Endometrial microvascular endothelial cells (primary cell): Measurements from ENCODE around the gene RALGAPA1. TPM values are rescaled to one million over a fixed set of nuclear protein-coding genes. Genes with fewer than 3 reads are reported as not detected.
"Not testable (repeated sequence)": the region's sequence is repeated elsewhere in the genome, so short reads cannot be mapped to it uniquely, and the experiment has no call there.

Experiments
- in situ Hi-C: cut with HindIII; loops from 2 replicates; pipeline ENCODE4 v1.10.0; 2017; ENCODE audit warnings: low sequenced_read_pairs, low pct_unique_long_range_greater_than_20kb; ENCODE audit errors: inconsistent ontology term
- total RNA-seq: library from RNA; depleted of rRNA; stranded (reverse); fragments of >200 nt; gene quantifications from one replicate; pipeline ENCODE4 v1.2.3, GENCODE V29; 2015; ENCODE audit errors: inconsistent ontology term

Gene RALGAPA1
- total RNA-seq, 1 donor from 2014 or later = 16.4 TPM

DNA sequence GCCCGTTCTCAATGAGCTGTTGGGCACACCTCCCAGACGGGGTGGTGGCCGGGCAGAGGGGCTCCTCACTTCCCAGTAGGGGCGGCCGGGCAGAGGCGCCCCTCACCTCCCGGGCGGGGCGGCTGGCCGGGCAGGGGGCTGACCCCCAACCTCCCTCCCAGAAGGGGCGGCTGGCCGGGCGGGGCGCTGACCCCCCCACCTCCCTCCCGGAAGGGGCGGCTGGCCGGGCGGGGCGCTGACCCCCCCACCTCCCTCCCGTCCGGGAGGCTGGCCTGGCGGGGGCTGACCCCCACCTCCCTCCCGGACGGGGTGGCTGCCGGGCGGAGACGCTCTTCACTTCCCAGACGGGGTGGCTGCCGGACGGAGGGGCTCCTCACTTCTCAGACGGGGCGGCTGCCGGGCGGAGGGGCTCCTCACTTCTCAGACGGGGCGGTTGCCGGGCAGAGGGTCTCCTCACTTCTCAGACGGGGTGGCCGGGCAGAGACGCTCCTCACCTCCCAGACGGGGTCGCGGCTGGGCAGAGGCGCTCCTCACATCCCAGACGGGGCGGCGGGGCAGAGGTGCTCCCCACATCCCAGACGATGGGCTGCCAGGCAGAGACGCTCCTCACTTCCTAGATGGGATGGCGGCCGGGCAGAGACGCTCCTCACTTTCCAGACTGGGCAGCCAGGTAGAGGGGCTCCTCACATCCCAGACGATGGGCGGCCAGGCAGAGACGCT is 15.5 kb upstream of the RALGAPA1 start:
- in situ Hi-C loops = not testable (repeated sequence)

DNA sequence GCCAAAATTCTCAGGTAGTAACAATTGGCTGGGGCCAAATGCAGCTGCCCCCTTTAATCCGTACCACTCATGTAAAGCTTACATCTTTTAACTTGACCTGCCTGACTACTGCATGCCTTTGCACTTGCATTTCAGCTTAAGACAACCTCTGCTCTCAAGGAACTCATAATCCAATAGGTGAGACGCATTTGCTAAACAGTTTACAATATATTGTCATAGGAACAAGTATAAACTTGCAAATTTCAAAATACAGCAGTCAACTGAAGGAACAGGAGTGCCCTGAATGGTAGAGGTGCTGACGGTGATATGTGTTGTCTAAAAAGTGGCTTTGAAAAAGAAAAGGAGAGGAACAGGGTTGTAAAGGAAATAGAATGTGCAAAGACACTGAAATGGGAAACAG is 13.4 kb upstream of the RALGAPA1 start:
- in situ Hi-C loops = no loop called here

DNA sequence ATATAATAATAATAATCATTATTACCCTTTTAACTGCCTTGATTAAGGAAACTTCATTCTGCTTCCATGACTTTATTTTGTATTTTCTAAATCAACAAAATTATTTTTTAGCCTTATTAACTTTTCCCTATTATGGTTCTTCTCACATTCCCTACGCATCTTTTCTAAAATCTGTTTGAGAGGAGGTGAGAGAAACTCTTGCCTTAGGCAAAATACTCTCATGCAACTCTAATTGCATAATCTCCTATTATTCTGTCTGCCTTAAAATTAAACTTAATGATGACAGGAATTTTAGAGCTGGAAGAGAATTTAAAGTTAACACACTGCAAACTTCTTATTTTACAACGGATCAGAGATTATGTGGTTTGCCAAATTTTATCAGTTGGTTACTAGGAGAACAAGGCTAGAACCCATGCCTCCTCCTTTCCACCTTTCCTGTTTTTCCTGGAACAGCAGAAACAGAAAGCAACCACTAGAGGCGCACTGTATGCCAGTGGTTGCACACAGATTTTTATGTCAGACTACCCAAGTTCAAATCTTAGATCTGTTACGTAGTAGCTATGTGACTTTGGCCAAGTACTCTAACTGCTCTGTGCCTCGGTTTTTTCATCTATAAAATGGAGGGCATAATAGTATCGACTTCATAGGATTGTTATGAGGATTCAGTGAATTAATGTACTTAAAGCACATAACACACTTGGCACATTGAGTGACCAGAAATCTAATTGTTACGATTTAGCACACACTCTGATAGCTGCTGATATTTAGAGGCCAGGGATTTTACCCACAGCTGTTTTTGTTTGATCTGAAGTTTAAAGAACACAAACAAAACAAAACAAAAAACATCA is 12.7 kb upstream of the RALGAPA1 start:
- in situ Hi-C loops = no loop called here

DNA sequence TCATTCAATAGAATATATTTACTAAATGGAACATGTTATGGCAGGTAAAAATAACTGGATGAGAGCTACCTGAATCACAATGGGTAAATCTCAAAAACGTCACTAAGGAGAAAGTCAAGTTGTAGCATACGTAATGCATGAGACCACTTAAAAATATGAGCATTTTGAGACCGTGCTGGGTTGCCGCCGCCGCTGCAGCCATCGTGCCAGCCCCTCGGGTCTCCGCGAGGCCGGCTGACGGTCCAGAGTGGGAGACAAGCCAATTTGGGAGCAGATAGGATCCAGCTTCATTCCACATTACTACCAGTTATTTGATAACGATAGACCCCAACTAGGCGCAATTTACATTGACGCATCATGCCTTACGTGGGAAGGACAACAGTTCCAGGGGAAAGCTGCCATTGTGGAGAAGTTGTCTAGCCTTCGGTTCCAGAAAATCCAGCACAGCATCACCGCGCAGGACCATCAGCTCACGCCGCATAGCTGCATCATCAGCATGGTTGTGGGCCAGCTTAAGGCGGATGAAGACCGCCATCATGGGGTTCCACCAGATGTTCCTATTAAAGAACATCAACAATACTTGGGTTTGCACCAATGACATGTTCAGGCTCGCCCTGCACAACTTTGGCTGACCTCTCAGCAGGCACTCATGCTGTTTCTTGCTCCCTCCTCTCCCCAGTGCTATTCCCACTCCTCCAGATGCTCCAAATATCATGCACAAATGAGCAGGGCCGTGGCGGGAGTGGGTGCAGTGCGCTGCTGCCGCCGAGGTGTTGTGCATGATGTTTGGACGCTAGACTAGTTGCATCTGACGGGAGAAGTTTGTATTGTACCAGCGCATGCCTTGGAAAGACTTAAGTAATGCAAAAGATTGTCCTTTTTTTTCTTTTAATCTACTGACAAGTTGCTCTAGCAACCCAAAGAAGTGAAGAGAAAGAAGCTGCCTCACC is 10.8 kb upstream of the RALGAPA1 start:
- in situ Hi-C loops = no loop called here

DNA sequence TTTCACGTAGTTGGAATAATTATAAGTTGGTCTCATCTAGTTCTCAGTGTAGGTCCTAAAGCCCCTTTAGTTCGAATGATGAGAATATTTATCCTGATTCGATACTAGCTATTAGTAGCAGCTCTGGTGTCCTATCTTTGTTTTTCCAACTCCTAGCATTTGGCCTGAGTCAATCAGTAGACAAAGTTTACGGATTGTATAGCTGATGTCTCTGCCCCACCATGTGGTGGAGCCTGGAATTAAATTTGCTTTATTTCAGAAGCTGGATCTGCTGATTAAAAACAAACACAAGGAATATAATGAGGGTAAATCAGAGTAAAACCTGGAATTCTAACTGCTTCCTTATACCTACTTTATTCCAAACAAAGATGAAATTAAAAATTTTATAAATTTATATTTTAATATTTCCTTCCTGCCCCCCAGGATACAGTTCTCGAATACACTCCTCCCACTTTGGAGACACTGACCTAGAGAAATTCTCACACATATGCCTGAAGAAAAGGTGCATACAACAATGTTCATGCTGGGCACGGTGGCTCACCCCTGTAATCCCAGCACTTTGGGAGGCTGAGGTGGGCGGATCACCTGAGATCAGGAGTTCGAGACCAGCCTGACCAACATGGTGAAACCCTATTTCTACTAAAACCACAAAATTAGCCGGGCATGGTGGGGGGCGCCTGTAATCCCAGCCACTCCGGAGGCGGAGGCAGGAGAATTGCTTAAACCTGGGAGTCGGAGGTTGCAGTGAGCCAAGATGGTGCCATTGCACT is 9.4 kb upstream of the RALGAPA1 start:
- in situ Hi-C loops = no loop called here

DNA sequence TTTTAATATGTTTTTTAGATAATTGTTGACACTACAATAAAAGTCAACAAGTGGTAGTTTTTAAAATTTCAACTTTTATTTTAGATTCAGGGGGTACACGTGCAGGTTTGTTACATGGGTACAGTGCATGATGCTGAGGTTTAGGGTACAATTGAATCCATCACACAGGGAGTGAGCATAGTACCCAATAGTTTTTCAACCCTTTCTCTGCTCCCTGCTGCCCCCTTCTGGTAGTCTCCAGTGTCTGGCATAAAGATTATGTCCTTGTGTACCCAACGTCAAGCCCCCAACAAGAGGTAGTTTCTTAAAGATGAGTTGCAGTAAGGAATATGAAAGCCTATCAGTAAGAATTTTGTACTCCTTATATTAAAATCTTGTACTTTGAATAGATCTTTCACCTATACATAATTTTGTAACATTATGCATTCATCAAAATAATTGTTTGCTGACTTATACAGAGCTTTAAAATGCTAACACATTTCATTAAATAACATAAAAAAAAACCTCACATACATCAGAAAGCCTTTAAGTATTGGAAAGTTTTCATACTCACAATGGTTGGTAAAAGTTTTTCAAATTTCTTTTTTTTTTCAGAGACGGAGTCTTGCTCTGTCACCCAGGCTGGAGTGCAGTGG is 5.4 kb upstream of the RALGAPA1 start:
- in situ Hi-C loops = no loop called here

DNA sequence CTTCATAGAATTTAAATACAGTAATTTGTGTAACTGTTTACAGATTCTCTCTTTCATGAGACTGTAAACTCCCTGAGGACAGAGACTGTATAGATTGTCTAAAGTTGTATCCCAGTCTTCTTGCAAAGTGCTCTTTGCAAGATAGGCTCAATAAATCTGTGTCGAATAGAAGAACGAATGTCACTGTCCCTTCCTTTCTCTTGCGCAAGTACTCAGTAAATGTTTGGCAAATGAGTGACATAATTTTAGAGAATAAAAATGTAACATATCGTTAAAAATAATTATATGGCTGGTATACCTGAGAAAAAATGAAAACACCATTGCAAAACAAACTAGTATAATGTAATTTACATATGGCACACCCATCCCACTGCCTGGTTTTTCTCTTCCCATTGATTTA is 1.9 kb upstream of the RALGAPA1 start:
- in situ Hi-C loops = no loop called here

DNA sequence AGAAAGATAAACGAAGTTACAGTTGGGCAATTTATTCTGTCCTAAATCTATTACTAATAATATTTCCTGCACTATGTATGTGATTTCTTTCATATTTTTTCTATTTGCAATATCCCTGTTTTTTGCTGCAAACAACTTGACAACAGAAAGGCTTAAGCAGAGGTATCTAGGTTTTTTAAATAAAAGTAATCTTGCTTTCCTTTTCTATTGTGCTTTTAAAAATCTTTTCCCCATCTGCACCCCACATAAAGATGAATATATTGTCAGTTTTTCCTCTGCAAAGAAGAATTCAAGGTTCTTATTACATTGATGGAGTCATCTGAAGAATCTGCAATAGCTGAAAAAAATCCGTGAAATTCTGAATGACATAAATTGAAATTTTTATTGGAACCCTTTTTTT is 502 bp upstream of the RALGAPA1 start:
- in situ Hi-C loops = no loop called here

DNA sequence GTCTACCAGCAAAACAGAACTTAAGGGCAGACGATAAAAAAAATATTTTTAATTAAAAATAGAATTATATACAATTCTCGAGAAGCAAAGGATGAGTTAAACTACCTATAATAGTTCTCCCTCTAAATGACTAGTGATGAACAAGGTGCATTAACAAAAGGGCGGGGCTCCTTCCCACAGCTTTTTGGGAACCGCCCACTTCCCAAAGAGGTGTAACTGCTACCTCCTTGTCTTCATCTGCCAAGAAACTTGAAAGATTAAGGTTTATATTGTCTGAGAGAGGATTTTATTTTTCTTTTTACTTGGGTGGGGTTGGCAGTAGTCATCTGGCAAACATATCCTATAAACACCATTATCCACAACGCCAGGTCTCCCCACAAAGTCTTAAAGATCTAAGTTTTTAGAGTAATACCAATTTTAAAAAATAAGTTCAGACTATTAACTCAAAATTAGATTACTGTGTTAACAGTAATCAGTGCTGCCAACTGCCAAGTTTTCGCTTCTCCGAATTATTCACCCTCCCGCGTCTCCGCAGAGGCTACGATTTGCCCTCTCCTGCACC is 938 bp downstream of the RALGAPA1 start:
- in situ Hi-C loops = no loop called here

DNA sequence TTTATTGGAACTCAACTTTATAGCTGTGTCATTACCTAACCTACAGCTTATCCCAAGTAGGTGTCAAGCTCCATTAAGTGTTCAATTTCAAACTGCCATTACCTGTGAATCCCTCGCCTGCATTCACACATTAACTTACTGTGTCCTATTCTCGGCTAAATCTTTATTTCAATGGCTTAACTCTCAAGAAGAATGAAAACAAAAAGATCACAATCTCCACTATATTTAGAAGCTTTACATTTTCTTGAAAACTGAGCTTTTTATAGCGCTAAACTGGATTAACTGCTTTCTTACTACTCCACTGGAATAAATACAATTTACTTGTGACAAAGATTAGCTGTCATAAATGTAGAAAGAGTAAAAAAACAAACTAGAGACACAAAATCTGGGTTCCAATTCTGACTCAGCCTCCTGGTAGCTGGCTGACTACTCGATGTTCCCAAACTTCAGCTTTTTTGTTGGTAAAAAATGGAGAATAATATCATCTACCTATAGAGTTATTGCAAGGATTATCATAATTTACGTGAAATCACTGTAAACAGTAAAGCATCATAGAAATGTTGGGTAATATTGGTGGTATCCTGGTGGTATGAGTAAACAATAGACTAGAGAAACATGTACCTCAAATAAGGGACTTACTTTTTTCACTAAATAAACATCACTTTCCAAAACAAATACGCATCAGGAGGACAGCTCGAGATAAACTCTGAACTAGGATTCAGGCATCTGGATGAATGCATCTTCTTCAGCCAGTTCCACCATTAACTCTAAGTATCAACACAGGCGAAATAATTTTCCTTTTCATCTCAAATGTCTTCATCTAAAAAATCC is 1.7 kb downstream of the RALGAPA1 start:
- in situ Hi-C loops = no loop called here

DNA sequence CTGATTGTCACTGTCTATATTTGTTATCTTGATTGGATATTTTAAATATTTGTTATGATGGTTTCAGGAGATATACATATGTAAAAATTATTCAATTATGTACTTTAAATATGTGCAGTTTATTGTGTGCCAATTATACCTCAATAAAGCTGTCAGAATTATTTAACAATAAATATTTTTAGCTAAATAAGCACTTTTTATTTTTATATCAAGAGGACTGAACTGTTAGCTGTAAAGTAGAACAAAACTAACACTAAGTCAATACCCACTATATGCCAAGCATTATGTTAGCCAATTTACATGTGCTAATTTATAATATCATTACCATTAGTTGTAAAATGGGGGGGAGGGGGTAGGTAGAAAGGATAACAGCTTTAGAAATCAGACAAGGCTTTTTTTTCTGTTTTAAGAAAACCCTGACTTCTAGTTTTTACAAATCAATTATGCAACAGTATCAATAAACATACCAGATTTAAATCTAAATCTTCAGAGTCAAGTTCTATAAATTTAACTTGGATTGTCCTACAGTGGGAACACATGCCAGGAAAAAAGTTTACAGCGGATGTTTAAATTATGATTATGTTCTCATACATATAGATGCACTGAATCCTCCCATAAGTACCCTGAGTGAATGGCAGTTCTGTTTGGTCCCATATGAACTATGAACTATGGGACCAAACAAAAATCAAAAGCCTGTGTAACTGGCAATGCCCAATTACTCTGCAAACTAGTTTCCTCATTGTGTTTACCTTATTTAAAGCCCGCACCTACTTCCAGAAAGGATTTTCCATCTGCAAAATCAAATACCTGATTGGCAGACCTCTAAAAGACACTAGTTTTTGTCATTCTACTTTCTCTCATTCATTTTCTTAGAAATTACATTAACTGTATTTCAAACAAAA is 2.8 kb downstream of the RALGAPA1 start:
- in situ Hi-C loops = no loop called here

DNA sequence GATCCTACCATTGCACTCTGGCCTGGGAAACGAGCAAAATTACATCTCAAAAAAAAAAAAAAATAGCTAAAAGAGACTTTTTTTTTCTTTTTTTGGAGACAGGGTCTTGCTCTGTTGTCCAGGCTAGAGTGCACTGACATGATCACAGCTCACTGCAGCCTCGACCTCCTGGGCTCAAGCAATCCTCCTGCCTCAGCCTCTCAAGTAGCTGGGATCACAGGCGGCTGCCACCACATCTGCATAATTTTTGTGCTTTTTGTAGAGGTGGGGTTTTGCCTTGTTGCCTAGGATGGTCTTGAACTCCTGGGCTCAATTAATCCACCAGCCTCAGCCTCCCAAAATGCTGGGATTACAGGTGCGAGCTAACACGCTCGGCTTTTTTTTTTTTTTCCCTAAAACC is 11.3 kb downstream of the RALGAPA1 start:
- in situ Hi-C loops = no loop called here

DNA sequence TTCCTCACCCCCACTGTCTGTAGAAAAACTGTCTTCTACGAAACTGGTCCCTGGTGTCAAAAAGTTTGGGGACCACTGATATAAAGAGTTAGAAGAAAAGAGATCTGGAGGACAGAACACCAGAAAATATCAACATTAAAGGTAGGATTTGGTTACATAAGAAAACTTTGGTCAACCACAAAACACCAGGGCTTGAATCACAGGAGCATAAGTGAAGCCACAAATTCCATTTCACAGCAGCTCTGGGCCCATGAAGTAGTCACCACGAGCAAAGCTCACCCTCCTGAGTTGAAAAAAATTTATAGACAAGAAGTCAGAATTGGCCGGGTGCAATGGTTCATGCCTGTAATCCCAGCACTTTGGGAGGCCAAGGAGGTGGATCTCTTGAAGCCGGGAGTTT is 19.4 kb downstream of the RALGAPA1 start:
- in situ Hi-C loops = no loop called here

DNA sequence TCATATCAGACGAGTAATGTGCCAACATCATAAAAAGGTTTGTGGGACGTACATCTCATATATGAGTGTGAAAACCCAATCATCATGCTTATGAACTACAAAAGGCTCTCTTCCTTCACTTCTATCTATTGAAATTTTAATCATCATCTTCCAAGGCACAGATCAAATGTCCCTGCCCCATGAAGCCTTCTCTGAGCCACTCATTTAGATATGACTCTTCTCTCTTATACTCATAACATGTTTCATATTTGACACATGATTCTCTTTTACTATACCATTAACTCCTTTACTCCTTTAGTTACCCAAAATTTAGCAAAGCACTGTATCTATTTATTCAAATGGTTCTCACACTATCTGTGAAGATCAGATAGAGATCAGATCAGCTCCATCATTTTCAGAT is 22.2 kb downstream of the RALGAPA1 start:
- in situ Hi-C loops = no loop called here

DNA sequence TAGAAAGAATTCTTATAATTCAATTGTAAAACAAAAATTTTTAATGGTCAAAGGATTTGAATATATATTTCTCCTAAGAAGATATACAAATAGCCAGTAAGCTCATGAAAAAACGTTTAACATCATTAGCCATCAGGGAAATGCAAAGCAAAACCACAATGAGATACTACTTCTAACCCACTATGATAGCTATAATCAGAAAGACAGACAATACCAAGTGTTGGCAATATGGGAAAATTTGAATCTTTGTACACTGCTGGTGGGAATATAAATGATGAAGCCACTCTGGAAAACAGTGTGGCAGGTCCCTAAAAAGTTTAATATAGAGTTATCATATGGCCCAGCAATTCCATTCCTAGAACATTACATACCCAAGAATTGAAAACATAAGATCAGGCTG is 25.4 kb downstream of the RALGAPA1 start:
- in situ Hi-C loops = no loop called here

DNA sequence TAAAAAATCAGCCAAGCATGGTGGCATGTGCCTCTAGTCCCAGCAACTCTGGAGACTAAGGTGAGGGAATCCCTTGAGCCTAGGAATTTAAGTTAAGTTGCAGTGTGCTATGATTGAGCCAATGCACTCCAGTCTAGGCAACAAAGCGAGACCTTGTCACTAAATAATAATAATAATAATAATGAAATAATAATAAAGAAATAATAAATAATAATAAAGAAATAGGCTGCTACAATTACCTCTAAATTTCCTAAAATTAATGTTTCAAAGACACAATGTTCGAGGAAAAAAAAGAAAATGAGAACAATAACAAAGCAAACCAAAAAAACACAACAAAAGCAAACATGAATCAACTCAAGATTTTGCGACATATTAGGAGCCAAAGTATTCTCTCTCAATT is 29.7 kb downstream of the RALGAPA1 start:
- in situ Hi-C loops = no loop called here
